HepG2 (cell line): ENCODE measurements around the gene JAGN1. TPM values are rescaled to one million over a fixed set of nuclear protein-coding genes. Genes with fewer than 3 reads are reported as not detected.

ENCODE experiments used
- CAMTA2 ChIP-seq: sonication (generic); formaldehyde crosslinking; IDR thresholded peaks from 2 replicates; pipeline ENCODE4 v1.4.0; 2020; ENCODE audit warnings: mild to moderate bottlenecking, missing genetic modification reagents, borderline replicate concordance
- DMAP1 ChIP-seq: IDR thresholded peaks from 2 replicates; pipeline ENCODE4 v1.6.1; 2016
- FOXO1 ChIP-seq: sonication (generic); formaldehyde crosslinking; IDR thresholded peaks from 2 replicates; pipeline ENCODE4 v1.4.0; 2020; ENCODE audit warnings: missing genetic modification reagents
- HES4 ChIP-seq: sonication (generic); formaldehyde crosslinking; IDR thresholded peaks from 2 replicates; pipeline ENCODE4 v1.9.0; 2021; ENCODE audit warnings: mild to moderate bottlenecking, missing genetic modification reagents, borderline replicate concordance
- JARID2 ChIP-seq: sonication (generic); formaldehyde crosslinking; IDR thresholded peaks from 2 replicates; pipeline ENCODE4 v1.8.1; 2023; ENCODE audit warnings: missing genetic modification reagents, inconsistent platforms; ENCODE audit not compliant: insufficient replicate concordance
- KAT8 ChIP-seq: IDR thresholded peaks from 2 replicates; pipeline ENCODE4 v1.6.1; 2016; ENCODE audit warnings: missing genetic modification reagents, missing compliant biosample characterization
- KLF16 ChIP-seq, 2 experiments: sonication (generic) in 1 of 2; formaldehyde crosslinking in 1 of 2; IDR thresholded peaks; 2 replicates each; pipeline versions ENCODE4 v1.6.1 to v1.8.0; 2016 to 2023; ENCODE audit warnings: missing genetic modification reagents in 2 of 2, missing compliant biosample characterization in 1 of 2
- NR3C1 ChIP-seq: sonication (generic); formaldehyde crosslinking; IDR thresholded peaks from 2 replicates; pipeline ENCODE4 v1.4.0; 2020; ENCODE audit warnings: missing genetic modification reagents
- RBFOX2 ChIP-seq: fragments of 200-400 bp; formaldehyde crosslinking; IDR thresholded peaks from 2 replicates; pipeline ENCODE4 v1.6.1; 2017; ENCODE audit warnings: low read depth, mild to moderate bottlenecking, low read length
- SIX4 ChIP-seq: sonication (generic); formaldehyde crosslinking; IDR thresholded peaks from 2 replicates; pipeline ENCODE4 v1.4.0; 2020; ENCODE audit warnings: missing genetic modification reagents
- SNAPC2 ChIP-seq: sonication (generic); formaldehyde crosslinking; IDR thresholded peaks from 2 replicates; pipeline ENCODE4 v1.8.1; 2022; ENCODE audit warnings: mild to moderate bottlenecking, missing genetic modification reagents
- SOX13 ChIP-seq, 3 experiments: fragments of 450-650 bp in 1 of 3; sonication (generic) in 1 of 3; formaldehyde crosslinking in 1 of 3; IDR thresholded peaks in 2 of 3; conservative IDR thresholded peaks in 1 of 3; 2 replicates each; pipeline versions ENCODE4 v1.5.0 to v1.6.1; 2016 to 2020; ENCODE audit warnings: antibody characterized with exemption in 1 of 3, mild to moderate bottlenecking in 1 of 3, missing compliant biosample characterization in 1 of 3, missing genetic modification reagents in 1 of 3, moderate library complexity in 1 of 3
- TBX2 ChIP-seq: sonication (generic); formaldehyde crosslinking; IDR thresholded peaks from 2 replicates; pipeline ENCODE4 v1.5.0; 2020; ENCODE audit warnings: missing genetic modification reagents, mild to moderate bottlenecking, borderline replicate concordance
- TOPORS ChIP-seq: sonication (generic); formaldehyde crosslinking; IDR thresholded peaks from 2 replicates; pipeline ENCODE4 v1.8.0; 2023; ENCODE audit warnings: mild to moderate bottlenecking, missing genetic modification reagents
- ZBTB7A ChIP-seq: sonication (generic); formaldehyde crosslinking; IDR thresholded peaks from 2 replicates; pipeline ENCODE4 v1.8.0; 2022; ENCODE audit warnings: mild to moderate bottlenecking, missing genetic modification reagents
- ZNF33A ChIP-seq: sonication (generic); formaldehyde crosslinking; IDR thresholded peaks from 2 replicates; pipeline ENCODE4 v1.5.1; 2020; ENCODE audit warnings: missing genetic modification reagents, mild to moderate bottlenecking, moderate library complexity, borderline replicate concordance
- ZNF451 ChIP-seq: sonication (generic); formaldehyde crosslinking; IDR thresholded peaks from 2 replicates; pipeline ENCODE4 v1.5.0; 2020; ENCODE audit warnings: mild to moderate bottlenecking, missing genetic modification reagents
- ZNF510 ChIP-seq: sonication (generic); formaldehyde crosslinking; IDR thresholded peaks from 2 replicates; pipeline ENCODE4 v1.4.0; 2020; ENCODE audit warnings: low read depth, mild to moderate bottlenecking, missing genetic modification reagents
- ZNF614 ChIP-seq: IDR thresholded peaks from 2 replicates; pipeline ENCODE4 v1.6.1; 2018; ENCODE audit warnings: missing biosample characterization, missing genetic modification reagents, inconsistent platforms, borderline replicate concordance
- polyA plus RNA-seq, 8 experiments: library from polyadenylated mRNA; depleted of rRNA in 3 of 8; stranded (reverse) in 7 of 8; unstranded in 1 of 8; fragments of >200 nt; fragmentation: Illumina TruSeq in 4 of 8; extraction: Trizol in 4 of 8; gene quantifications; 2 replicates each; pipeline versions ENCODE4 v1.2.1 to v1.2.3, GENCODE V29; 2011 to 2016; ENCODE audit warnings: low read depth in 4 of 8, missing spikeins in 1 of 8, mixed read lengths in 1 of 8; ENCODE audit not compliant: insufficient read depth in 1 of 8
- total RNA-seq, 5 experiments: library from RNA; depleted of rRNA; stranded (reverse); fragments of >200 nt; fragmentation: Illumina TruSeq; extraction: Trizol; gene quantifications; 2 replicates each; pipeline ENCODE4 v1.2.3, GENCODE V29; 2016; ENCODE audit warnings: low read depth in 1 of 5
- TF ChIP-seq, protein P1 (sequence below): sonication (generic); formaldehyde crosslinking; IDR thresholded peaks from 2 replicates; pipeline ENCODE4 v1.5.0; 2020; ENCODE audit warnings: missing genetic modification reagents
- TF ChIP-seq, protein P2 (sequence below): sonication (generic); formaldehyde crosslinking; IDR thresholded peaks from 2 replicates; pipeline ENCODE4 v1.8.1; 2022; ENCODE audit warnings: low read depth, mild to moderate bottlenecking, missing genetic modification reagents
- TF ChIP-seq, protein P3 (sequence below): IDR thresholded peaks from 2 replicates; pipeline ENCODE4 v1.6.1; 2018; ENCODE audit warnings: missing genetic modification reagents
- TF ChIP-seq, protein P4 (sequence below): sonication (generic); formaldehyde crosslinking; IDR thresholded peaks from 2 replicates; pipeline ENCODE4 v1.8.1; 2022; ENCODE audit warnings: mild to moderate bottlenecking, missing genetic modification reagents

JAGN1 gene
- total and polyA plus RNA-seq, 2 of the 13 experiments (the other 11 are each of a cell fraction or from before 2014, with no cell fraction given), result 49.9 to 50.9 TPM

DNA sequence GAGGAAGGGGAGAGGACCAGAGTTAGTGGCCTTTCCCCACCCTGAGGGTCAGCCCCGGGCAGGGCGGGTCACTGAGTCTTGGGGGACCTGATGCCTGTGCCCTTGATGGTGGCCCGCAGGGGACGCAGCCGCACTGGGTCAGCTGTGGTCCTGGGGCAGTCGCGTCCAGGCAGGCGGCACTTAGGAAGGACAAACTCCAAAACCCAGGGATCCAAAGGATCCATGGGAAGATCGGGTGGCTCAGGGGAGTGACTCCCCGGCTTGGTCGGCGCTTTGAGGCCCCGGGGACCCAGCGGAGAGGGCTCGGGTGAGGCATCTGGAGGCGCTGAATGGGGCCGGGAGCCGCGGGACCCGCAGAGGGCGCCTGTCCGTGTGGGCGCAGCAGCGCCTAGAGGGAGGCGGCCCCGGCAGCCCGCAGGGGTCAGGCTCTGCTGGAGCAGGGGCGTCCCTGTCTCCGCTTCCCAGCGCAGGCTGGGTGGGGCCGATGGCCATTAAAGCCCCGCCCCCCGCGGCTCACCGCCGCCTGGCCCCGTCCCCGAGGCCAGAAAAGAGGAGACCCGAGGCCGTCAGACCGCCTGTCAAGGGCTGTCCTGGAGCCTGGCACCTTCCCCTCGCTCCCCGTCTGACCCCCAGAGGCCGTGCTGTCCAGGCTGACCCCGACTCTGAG lies 27.9 kb upstream of the JAGN1 start (continued):
- peak; percentile 23; the same call in 1 of the 2 replicates for TF ChIP-seq SIX4 (CRISPR knock-in tag)
- TF ChIP-seq ZNF510 (CRISPR knock-in tag), result 0 out of 2 replicates have a peak, but pooled peaks have one; percentile 63
- 0 out of 2 replicates have a peak, but pooled peaks have one; percentile 40 for TF ChIP-seq TOPORS (CRISPR knock-in tag)
- TF ChIP-seq, protein P1, sequence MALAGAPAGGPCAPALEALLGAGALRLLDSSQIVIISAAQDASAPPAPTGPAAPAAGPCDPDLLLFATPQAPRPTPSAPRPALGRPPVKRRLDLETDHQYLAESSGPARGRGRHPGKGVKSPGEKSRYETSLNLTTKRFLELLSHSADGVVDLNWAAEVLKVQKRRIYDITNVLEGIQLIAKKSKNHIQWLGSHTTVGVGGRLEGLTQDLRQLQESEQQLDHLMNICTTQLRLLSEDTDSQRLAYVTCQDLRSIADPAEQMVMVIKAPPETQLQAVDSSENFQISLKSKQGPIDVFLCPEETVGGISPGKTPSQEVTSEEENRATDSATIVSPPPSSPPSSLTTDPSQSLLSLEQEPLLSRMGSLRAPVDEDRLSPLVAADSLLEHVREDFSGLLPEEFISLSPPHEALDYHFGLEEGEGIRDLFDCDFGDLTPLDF (CRISPR knock-in tag), result peak; percentile 39; the same call in 1 of the 2 replicates
- peak; percentile 66 for TF ChIP-seq RBFOX2
- TF ChIP-seq, protein P2, sequence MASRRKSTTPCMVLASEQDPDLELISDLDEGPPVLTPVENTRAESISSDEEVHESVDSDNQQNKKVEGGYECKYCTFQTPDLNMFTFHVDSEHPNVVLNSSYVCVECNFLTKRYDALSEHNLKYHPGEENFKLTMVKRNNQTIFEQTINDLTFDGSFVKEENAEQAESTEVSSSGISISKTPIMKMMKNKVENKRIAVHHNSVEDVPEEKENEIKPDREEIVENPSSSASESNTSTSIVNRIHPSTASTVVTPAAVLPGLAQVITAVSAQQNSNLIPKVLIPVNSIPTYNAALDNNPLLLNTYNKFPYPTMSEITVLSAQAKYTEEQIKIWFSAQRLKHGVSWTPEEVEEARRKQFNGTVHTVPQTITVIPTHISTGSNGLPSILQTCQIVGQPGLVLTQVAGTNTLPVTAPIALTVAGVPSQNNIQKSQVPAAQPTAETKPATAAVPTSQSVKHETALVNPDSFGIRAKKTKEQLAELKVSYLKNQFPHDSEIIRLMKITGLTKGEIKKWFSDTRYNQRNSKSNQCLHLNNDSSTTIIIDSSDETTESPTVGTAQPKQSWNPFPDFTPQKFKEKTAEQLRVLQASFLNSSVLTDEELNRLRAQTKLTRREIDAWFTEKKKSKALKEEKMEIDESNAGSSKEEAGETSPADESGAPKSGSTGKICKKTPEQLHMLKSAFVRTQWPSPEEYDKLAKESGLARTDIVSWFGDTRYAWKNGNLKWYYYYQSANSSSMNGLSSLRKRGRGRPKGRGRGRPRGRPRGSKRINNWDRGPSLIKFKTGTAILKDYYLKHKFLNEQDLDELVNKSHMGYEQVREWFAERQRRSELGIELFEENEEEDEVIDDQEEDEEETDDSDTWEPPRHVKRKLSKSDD (CRISPR knock-in tag), result peak; percentile 60; the same call in 1 of the 2 replicates
- no peak for TF ChIP-seq JARID2 (CRISPR knock-in tag)
- TF ChIP-seq, protein P3, sequence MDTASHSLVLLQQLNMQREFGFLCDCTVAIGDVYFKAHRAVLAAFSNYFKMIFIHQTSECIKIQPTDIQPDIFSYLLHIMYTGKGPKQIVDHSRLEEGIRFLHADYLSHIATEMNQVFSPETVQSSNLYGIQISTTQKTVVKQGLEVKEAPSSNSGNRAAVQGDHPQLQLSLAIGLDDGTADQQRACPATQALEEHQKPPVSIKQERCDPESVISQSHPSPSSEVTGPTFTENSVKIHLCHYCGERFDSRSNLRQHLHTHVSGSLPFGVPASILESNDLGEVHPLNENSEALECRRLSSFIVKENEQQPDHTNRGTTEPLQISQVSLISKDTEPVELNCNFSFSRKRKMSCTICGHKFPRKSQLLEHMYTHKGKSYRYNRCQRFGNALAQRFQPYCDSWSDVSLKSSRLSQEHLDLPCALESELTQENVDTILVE (CRISPR knock-in tag), result 0 out of 2 replicates have a peak, but pooled peaks have one; percentile 25
- peak; percentile 37; the same call in 1 of the 2 replicates for TF ChIP-seq ZNF451
- TF ChIP-seq ZNF614, result peak; percentile 24; the same call in 1 of the 2 replicates
- peak; percentile 42; the same call in 1 of the 2 replicates for TF ChIP-seq KAT8 (CRISPR knock-in tag)
- peak; percentile 61; the same call in 1 of the 2 replicates for TF ChIP-seq TBX2
- peak in 1 of 2 experiments; percentile 71; a peak in 1 of 4 replicates for TF ChIP-seq KLF16 (CRISPR knock-in tag; IDR thresholded peaks at IDR 0.05)
- peak; percentile 49; the same call in 1 of the 2 replicates for TF ChIP-seq DMAP1 (CRISPR knock-in tag)
- 0 out of 2 replicates have a peak, but pooled peaks have one; percentile 19 for TF ChIP-seq NR3C1 (CRISPR knock-in tag)
- TF ChIP-seq, protein P4, sequence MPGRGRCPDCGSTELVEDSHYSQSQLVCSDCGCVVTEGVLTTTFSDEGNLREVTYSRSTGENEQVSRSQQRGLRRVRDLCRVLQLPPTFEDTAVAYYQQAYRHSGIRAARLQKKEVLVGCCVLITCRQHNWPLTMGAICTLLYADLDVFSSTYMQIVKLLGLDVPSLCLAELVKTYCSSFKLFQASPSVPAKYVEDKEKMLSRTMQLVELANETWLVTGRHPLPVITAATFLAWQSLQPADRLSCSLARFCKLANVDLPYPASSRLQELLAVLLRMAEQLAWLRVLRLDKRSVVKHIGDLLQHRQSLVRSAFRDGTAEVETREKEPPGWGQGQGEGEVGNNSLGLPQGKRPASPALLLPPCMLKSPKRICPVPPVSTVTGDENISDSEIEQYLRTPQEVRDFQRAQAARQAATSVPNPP, result no peak; the same call in 1 of the 2 replicates
- no peak for TF ChIP-seq ZNF33A (CRISPR knock-in tag)
- TF ChIP-seq FOXO1 (CRISPR knock-in tag), result no peak
- peak; percentile 24; the same call in 1 of the 2 replicates for TF ChIP-seq ZBTB7A (CRISPR knock-in tag)
- TF ChIP-seq SNAPC2 (CRISPR knock-in tag), result no peak
- TF ChIP-seq SOX13 (IDR thresholded peaks at IDR 0.05), result no peak
- TF ChIP-seq SOX13 (CRISPR knock-in tag; conservative IDR thresholded peaks at IDR 0.05 in 1 of 2, IDR thresholded peaks at IDR 0.05 in 1 of 2), result peak in 1 of 2 experiments; percentile 40; a peak in 1 of 4 replicates
- TF ChIP-seq HES4 (CRISPR knock-in tag), result no peak
- no peak for TF ChIP-seq CAMTA2 (CRISPR knock-in tag)
